NCI-H146 treated with DMSO at 0.1 percent for 48 hours (cell line): ENCODE data around the gene PLEKHG3.

Experiments
- DNase-seq: peaks from one replicate; lab custom pipeline; 2025; ENCODE audit not compliant: unreplicated experiment; lab: John Stamatoyannopoulos, UW

Gene PLEKHG3

GRCh38 chr14:64706119-64706592 is 1.9 kb downstream of the PLEKHG3 start:
- no peak for DNase-seq

- no peak for DNase-seq
Observed at GRCh38 chr14:64706593-64707193, 2.5 kb downstream of the PLEKHG3 start.

- no peak for DNase-seq
Observed at GRCh38 chr14:64707661-64708060, 3.4 kb downstream of the PLEKHG3 start.

GRCh38 chr14:64708148-64709004 is 4.2 kb downstream of the PLEKHG3 start:
- no peak for DNase-seq

GRCh38 chr14:64709126-64709525 is 4.9 kb downstream of the PLEKHG3 start:
- DNase-seq: no peak

GRCh38 chr14:64711039-64711438 is 6.8 kb downstream of the PLEKHG3 start:
- no peak for DNase-seq

GRCh38 chr14:64713677-64714076 is 9.5 kb downstream of the PLEKHG3 start:
- no peak for DNase-seq

GRCh38 chr14:64714432-64715025 is 10.3 kb downstream of the PLEKHG3 start:
- DNase-seq: no peak

GRCh38 chr14:64715146-64715627 is 11.0 kb downstream of the PLEKHG3 start:
- no peak for DNase-seq

- peak; percentile 36 for DNase-seq
Observed at GRCh38 chr14:64715628-64716412, 11.6 kb downstream of the PLEKHG3 start.

GRCh38 chr14:64717870-64718269 is 13.6 kb downstream of the PLEKHG3 start:
- no peak for DNase-seq

- no peak for DNase-seq
Observed at GRCh38 chr14:64718762-64719161, 14.5 kb downstream of the PLEKHG3 start.

GRCh38 chr14:64719601-64720000 is 15.4 kb downstream of the PLEKHG3 start:
- DNase-seq: no peak

- DNase-seq: peak; percentile 8
Observed at GRCh38 chr14:64720131-64720576, 15.9 kb downstream of the PLEKHG3 start.

- DNase-seq: peak; percentile 23
Observed at GRCh38 chr14:64721391-64721791, 17.2 kb downstream of the PLEKHG3 start.

GRCh38 chr14:64721899-64722298 is 17.7 kb downstream of the PLEKHG3 start:
- no peak for DNase-seq

GRCh38 chr14:64722842-64723447 is 18.7 kb downstream of the PLEKHG3 start:
- DNase-seq: no peak

- no peak for DNase-seq
Observed at GRCh38 chr14:64723691-64724577, 19.7 kb downstream of the PLEKHG3 start.

- no peak for DNase-seq
Observed at GRCh38 chr14:64724578-64724930, 20.3 kb downstream of the PLEKHG3 start.
